HG03064 (cell line): Measurements from ENCODE around the gene SMAD5.

Experiments used
- ATAC-seq: cut with Tn5 transposase; IDR thresholded peaks from one replicate; pipeline ENCODE4 v1.9.1; 2021; ENCODE audit warnings: low read depth; ENCODE audit not compliant: unreplicated experiment

The SMAD5 gene

GRCh38 chr5:136193322-136193935 lies 60.8 kb downstream of the SMAD5 start:
- no peak for ATAC-seq

GRCh38 chr5:136194576-136194975 lies 61.9 kb downstream of the SMAD5 start:
- no peak for ATAC-seq

GRCh38 chr5:136195971-136196820 lies 63.6 kb downstream of the SMAD5 start:
- no peak for ATAC-seq

- no peak for ATAC-seq
Measured at GRCh38 chr5:136197462-136198142, 65.0 kb downstream of the SMAD5 start.

GRCh38 chr5:136198453-136198852 lies 65.8 kb downstream of the SMAD5 start:
- no peak for ATAC-seq

- no peak for ATAC-seq
Measured at GRCh38 chr5:136199408-136199807, 66.8 kb downstream of the SMAD5 start.

- no peak for ATAC-seq
Measured at GRCh38 chr5:136200130-136200529, 67.5 kb downstream of the SMAD5 start.

GRCh38 chr5:136200761-136201160 lies 68.1 kb downstream of the SMAD5 start:
- no peak for ATAC-seq

- ATAC-seq, result no peak
Measured at GRCh38 chr5:136201870-136202269, 69.2 kb downstream of the SMAD5 start.

- ATAC-seq, result no peak
Measured at GRCh38 chr5:136202469-136203205, 70.0 kb downstream of the SMAD5 start.

- no peak for ATAC-seq
Measured at GRCh38 chr5:136203303-136203922, 70.8 kb downstream of the SMAD5 start.

GRCh38 chr5:136205061-136205702 lies 72.5 kb downstream of the SMAD5 start:
- ATAC-seq, result no peak

- ATAC-seq, result no peak
Measured at GRCh38 chr5:136205941-136206340, 73.3 kb downstream of the SMAD5 start.

- no peak for ATAC-seq
Measured at GRCh38 chr5:136206361-136206760, 73.7 kb downstream of the SMAD5 start.

GRCh38 chr5:136207631-136208030 lies 75.0 kb downstream of the SMAD5 start:
- no peak for ATAC-seq

- no peak for ATAC-seq
Measured at GRCh38 chr5:136208916-136209315, 76.3 kb downstream of the SMAD5 start.

- no peak for ATAC-seq
Measured at GRCh38 chr5:136209346-136209910, 76.8 kb downstream of the SMAD5 start.

GRCh38 chr5:136210259-136210658 lies 77.6 kb downstream of the SMAD5 start:
- ATAC-seq, result no peak

- no peak for ATAC-seq
Measured at GRCh38 chr5:136211282-136212040, 78.8 kb downstream of the SMAD5 start.
